ENCODE results near the gene KCNMA1. TPM values are rescaled to one million over a fixed set of nuclear protein-coding genes. Genes with fewer than 3 reads are reported as not detected.

Gene KCNMA1
- total and polyA plus RNA-seq, 9 of the 15 experiments (the other 6 are each of a cell fraction or from before 2014, with no cell fraction given): 0.01 to 0.95 (median 0.15) TPM; not detected in 4

- Histone ChIP-seq H3K36me3 (ENCODE audit: control insufficient read depth, insufficient read depth, low read length) (no peaks in the 10 kb centered on the region), H4K20me1 (replicated peaks; ENCODE audit: control insufficient read depth, insufficient read depth, low read length) (0 out of 2 replicates have a peak, but pooled peaks cover 4% of the 10 kb centered on the region), H2AFZ (ENCODE audit: low read depth, low read length) (no peak overlapping the region), H3K79me2 (ENCODE audit: control insufficient read depth, insufficient read depth, low read length) (no peaks in the 10 kb centered on the region), H3K4me1 (replicated peaks in 1 of 2; ENCODE audit: control insufficient read depth in 2 of 2, insufficient read depth in 2 of 2, low read length in 2 of 2) (no peaks in the 10 kb centered on the region), H3K9me1 (ENCODE audit: control insufficient read depth, insufficient read depth, low read length) (no peaks in the 10 kb centered on the region), H3K4me2 (ENCODE audit: insufficient read depth, low read length) (no peak overlapping the region), H3K27ac (ENCODE audit: extremely low read depth, low read depth, low read length) (no peak overlapping the region), H3K4me3 (no peak overlapping the region), H3K9ac (ENCODE audit: insufficient read depth in 1 of 2, low read depth in 2 of 2, low read length in 2 of 2) (no peak overlapping the region), H3K9me3 (replicated peaks; ENCODE audit: control insufficient read depth, insufficient read depth, low read depth, low read length) (no peaks in the 10 kb centered on the region; the same call in 1 of the 2 replicates), H3K27me3 (ENCODE audit: control insufficient read depth in 2 of 2, insufficient read depth in 2 of 2, low read length in 2 of 2) (peaks cover 2 to 12% of the 10 kb centered on the region in 2 experiments; a peak in 4 of 5 replicates)
- intact Hi-C loops (cut with micrococcal nuclease): no loop called here
- ATAC-seq (no peak), FAIRE-seq (peak; percentile 74), DNase-seq (ENCODE audit: extremely low read depth in 1 of 4, low spot score in 3 of 4) (no peak)
- in situ Hi-C loops (cut with MboI): no loop called here
- ChIA-PET CTCF (ENCODE audit: low intra/inter-chr PET ratio) (no interaction called here), POLR2A (no interaction called here)
- BruUV-seq (replicated peaks): no TSS peak
- 8% methylated on average over 2 of the region's 2 CpGs for WGBS (ENCODE audit: insufficient coverage, low coverage, missing lambda C conversion rate)
- no peak for TF ChIP-seq STAG1 (CRISPR knock-in tag; IDR thresholded peaks at IDR 0.05; ENCODE audit: borderline replicate concordance)
- TF ChIP-seq ZNF140 (CRISPR knock-in tag; IDR thresholded peaks at IDR 0.05): no peak
- TF ChIP-seq ZBTB5 (IDR thresholded peaks at IDR 0.05): 0 out of 2 replicates have a peak, but pooled peaks have one; percentile 11
- no peak for TF ChIP-seq NFIX (CRISPR knock-in tag; IDR thresholded peaks at IDR 0.05; ENCODE audit: low read depth)
- TF ChIP-seq PHF20 (IDR thresholded peaks at IDR 0.05; ENCODE audit: partially characterized antibody): peak; percentile 63
- TF ChIP-seq BRD4 (IDR thresholded peaks at IDR 0.05): no peak
- TF ChIP-seq ZBTB43 (CRISPR knock-in tag; IDR thresholded peaks at IDR 0.05): no peak
- no peak for TF ChIP-seq E2F3 (CRISPR knock-in tag; IDR thresholded peaks at IDR 0.05)
- TF ChIP-seq IRF1 (CRISPR knock-in tag; IDR thresholded peaks at IDR 0.05; ENCODE audit: borderline replicate concordance): no peak
- TF ChIP-seq, protein P1, sequence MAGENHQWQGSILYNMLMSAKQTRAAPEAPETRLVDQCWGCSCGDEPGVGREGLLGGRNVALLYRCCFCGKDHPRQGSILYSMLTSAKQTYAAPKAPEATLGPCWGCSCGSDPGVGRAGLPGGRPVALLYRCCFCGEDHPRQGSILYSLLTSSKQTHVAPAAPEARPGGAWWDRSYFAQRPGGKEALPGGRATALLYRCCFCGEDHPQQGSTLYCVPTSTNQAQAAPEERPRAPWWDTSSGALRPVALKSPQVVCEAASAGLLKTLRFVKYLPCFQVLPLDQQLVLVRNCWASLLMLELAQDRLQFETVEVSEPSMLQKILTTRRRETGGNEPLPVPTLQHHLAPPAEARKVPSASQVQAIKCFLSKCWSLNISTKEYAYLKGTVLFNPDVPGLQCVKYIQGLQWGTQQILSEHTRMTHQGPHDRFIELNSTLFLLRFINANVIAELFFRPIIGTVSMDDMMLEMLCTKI (IDR thresholded peaks at IDR 0.05; ENCODE audit: partially characterized antibody): no peak
- no peak for TF ChIP-seq SRSF9 (IDR thresholded peaks at IDR 0.05; ENCODE audit: borderline replicate concordance, low read depth, low read length)
- no peak for TF ChIP-seq MAFF (IDR thresholded peaks at IDR 0.05; ENCODE audit: low read length)
Measured at GRCh38 chr10:77471069-77471536, 166.5 kb downstream of the KCNMA1 start.
